HepG2 (cell line): ENCODE data around the gene FOXL3.

Source experiments
- CBX1 ChIP-seq: IDR thresholded peaks from one replicate; pipeline ENCODE4 v1.6.1; 2016; ENCODE audit warnings: antibody characterized with exemption, low read depth
- DMAP1 ChIP-seq: IDR thresholded peaks from 2 replicates; pipeline ENCODE4 v1.6.1; 2016
- EP300 ChIP-seq, 3 experiments: sonication (generic) in 1 of 3; formaldehyde crosslinking in 1 of 3; IDR thresholded peaks; 2 replicates each; pipeline versions ENCODE4 v1.5.1 to v1.6.1; 2011 to 2020; ENCODE audit warnings: low read depth in 2 of 3, low read length in 2 of 3, borderline replicate concordance in 1 of 3, improper control_type of control experiment in 1 of 3, mild to moderate bottlenecking in 1 of 3, missing genetic modification reagents in 1 of 3, moderate library complexity in 1 of 3
- HNRNPL ChIP-seq: fragments of 200-400 bp; formaldehyde crosslinking; IDR thresholded peaks from 2 replicates; pipeline ENCODE4 v1.6.1; 2017; ENCODE audit warnings: mild to moderate bottlenecking, low read depth, low read length
- KDM2A ChIP-seq: sonication (generic); formaldehyde crosslinking; IDR thresholded peaks from 2 replicates; pipeline ENCODE4 v1.4.0; 2020; ENCODE audit warnings: low read depth, missing genetic modification reagents, borderline replicate concordance
- MEF2D ChIP-seq: sonication (generic); formaldehyde crosslinking; IDR thresholded peaks from 2 replicates; pipeline ENCODE4 v1.5.1; 2020; ENCODE audit warnings: mild to moderate bottlenecking, missing genetic modification reagents
- POLR2A ChIP-seq, 2 experiments: IDR thresholded peaks; 2 replicates each; pipeline ENCODE4 v1.6.1; 2011; ENCODE audit warnings: low read depth in 2 of 2, low read length in 2 of 2, mild to moderate bottlenecking in 1 of 2, moderate library complexity in 1 of 2; ENCODE audit not compliant: insufficient read depth in 1 of 2
- YY1 ChIP-seq: IDR thresholded peaks from 2 replicates; pipeline ENCODE4 v1.6.1; 2011; ENCODE audit warnings: low read length, low read depth, moderate library complexity, mild to moderate bottlenecking; ENCODE audit not compliant: insufficient read depth, insufficient replicate concordance
- ZNF747 ChIP-seq: sonication (generic); formaldehyde crosslinking; IDR thresholded peaks from 2 replicates; pipeline ENCODE4 v1.8.1; 2023; ENCODE audit warnings: missing genetic modification reagents, mild to moderate bottlenecking, borderline replicate concordance
- TF ChIP-seq, protein P1 (sequence below): sonication (generic); formaldehyde crosslinking; IDR thresholded peaks from 2 replicates; pipeline ENCODE4 v1.5.1; 2020; ENCODE audit warnings: missing genetic modification reagents, mild to moderate bottlenecking, borderline replicate concordance
- TF ChIP-seq, protein P2 (sequence below): sonication (generic); formaldehyde crosslinking; IDR thresholded peaks from 2 replicates; pipeline ENCODE4 v1.5.0; 2020; ENCODE audit warnings: mild to moderate bottlenecking, missing genetic modification reagents, moderate library complexity
- TF ChIP-seq, protein P3 (sequence below): IDR thresholded peaks from 2 replicates; pipeline ENCODE4 v1.6.1; 2012; ENCODE audit warnings: low read length, improper control_type of control experiment

DNA sequence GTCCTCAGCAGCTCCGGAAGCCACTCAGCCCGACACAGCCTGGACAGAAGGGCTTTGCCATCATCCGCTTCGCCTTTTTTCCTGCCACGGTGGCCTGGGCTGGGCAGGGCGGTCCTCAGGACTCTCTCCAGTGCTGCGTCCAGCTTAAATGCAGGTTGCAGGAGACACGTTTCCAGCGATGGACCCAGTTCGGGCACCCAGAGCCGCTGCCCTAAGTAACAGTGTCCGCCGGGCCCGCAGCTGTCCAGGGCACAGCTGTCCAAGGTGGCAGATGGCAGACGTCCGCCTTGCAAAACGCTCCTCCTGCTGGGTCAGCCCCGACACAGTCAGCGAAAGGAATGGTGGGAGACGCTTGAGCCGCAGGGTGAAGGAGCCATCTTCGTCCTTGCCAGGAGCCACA is 37.0 kb upstream of the FOXL3 start:
- no peak for TF ChIP-seq KDM2A
- TF ChIP-seq, protein P1, sequence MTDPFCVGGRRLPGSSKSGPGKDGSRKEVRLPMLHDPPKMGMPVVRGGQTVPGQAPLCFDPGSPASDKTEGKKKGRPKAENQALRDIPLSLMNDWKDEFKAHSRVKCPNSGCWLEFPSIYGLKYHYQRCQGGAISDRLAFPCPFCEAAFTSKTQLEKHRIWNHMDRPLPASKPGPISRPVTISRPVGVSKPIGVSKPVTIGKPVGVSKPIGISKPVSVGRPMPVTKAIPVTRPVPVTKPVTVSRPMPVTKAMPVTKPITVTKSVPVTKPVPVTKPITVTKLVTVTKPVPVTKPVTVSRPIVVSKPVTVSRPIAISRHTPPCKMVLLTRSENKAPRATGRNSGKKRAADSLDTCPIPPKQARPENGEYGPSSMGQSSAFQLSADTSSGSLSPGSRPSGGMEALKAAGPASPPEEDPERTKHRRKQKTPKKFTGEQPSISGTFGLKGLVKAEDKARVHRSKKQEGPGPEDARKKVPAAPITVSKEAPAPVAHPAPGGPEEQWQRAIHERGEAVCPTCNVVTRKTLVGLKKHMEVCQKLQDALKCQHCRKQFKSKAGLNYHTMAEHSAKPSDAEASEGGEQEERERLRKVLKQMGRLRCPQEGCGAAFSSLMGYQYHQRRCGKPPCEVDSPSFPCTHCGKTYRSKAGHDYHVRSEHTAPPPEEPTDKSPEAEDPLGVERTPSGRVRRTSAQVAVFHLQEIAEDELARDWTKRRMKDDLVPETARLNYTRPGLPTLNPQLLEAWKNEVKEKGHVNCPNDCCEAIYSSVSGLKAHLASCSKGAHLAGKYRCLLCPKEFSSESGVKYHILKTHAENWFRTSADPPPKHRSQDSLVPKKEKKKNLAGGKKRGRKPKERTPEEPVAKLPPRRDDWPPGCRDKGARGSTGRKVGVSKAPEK: no peak
- TF ChIP-seq, protein P2, sequence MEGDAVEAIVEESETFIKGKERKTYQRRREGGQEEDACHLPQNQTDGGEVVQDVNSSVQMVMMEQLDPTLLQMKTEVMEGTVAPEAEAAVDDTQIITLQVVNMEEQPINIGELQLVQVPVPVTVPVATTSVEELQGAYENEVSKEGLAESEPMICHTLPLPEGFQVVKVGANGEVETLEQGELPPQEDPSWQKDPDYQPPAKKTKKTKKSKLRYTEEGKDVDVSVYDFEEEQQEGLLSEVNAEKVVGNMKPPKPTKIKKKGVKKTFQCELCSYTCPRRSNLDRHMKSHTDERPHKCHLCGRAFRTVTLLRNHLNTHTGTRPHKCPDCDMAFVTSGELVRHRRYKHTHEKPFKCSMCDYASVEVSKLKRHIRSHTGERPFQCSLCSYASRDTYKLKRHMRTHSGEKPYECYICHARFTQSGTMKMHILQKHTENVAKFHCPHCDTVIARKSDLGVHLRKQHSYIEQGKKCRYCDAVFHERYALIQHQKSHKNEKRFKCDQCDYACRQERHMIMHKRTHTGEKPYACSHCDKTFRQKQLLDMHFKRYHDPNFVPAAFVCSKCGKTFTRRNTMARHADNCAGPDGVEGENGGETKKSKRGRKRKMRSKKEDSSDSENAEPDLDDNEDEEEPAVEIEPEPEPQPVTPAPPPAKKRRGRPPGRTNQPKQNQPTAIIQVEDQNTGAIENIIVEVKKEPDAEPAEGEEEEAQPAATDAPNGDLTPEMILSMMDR (CRISPR knock-in tag): no peak
- no peak for TF ChIP-seq EP300 (IDR thresholded peaks at IDR 0.05; ENCODE audit: low read depth in 2 of 2, low read length in 2 of 2)
- TF ChIP-seq EP300 (CRISPR knock-in tag; IDR thresholded peaks at IDR 0.05; ENCODE audit: borderline replicate concordance): no peak
- no peak for TF ChIP-seq MEF2D (CRISPR knock-in tag)
- no peak for TF ChIP-seq CBX1
- TF ChIP-seq HNRNPL: no peak
- TF ChIP-seq DMAP1: no peak
- TF ChIP-seq, protein P3, sequence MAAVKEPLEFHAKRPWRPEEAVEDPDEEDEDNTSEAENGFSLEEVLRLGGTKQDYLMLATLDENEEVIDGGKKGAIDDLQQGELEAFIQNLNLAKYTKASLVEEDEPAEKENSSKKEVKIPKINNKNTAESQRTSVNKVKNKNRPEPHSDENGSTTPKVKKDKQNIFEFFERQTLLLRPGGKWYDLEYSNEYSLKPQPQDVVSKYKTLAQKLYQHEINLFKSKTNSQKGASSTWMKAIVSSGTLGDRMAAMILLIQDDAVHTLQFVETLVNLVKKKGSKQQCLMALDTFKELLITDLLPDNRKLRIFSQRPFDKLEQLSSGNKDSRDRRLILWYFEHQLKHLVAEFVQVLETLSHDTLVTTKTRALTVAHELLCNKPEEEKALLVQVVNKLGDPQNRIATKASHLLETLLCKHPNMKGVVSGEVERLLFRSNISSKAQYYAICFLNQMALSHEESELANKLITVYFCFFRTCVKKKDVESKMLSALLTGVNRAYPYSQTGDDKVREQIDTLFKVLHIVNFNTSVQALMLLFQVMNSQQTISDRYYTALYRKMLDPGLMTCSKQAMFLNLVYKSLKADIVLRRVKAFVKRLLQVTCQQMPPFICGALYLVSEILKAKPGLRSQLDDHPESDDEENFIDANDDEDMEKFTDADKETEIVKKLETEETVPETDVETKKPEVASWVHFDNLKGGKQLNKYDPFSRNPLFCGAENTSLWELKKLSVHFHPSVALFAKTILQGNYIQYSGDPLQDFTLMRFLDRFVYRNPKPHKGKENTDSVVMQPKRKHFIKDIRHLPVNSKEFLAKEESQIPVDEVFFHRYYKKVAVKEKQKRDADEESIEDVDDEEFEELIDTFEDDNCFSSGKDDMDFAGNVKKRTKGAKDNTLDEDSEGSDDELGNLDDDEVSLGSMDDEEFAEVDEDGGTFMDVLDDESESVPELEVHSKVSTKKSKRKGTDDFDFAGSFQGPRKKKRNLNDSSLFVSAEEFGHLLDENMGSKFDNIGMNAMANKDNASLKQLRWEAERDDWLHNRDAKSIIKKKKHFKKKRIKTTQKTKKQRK: no peak
- no peak for TF ChIP-seq POLR2A (IDR thresholded peaks at IDR 0.05; ENCODE audit: insufficient read depth in 1 of 2, low read depth in 2 of 2, low read length in 2 of 2)
- TF ChIP-seq ZNF747 (CRISPR knock-in tag): no peak
- no peak for TF ChIP-seq YY1
